Gastroesophageal sphincter (tissue), 3 donors: Measurements from ENCODE around the gene ADPRM.

Experiments
- CTCF ChIP-seq, 4 experiments: fragments of 200-600 bp in 2 of 4; fragments of 450-650 bp in 2 of 4; sonication (generic) in 1 of 4; IDR thresholded peaks; one replicate each; pipeline ENCODE4 v1.5.1; 2017 to 2019; ENCODE audit warnings: antibody characterized with exemption in 4 of 4, mild to moderate bottlenecking in 2 of 4, moderate library complexity in 2 of 4
- POLR2A ChIP-seq, 2 donors: fragments of 450-650 bp; IDR thresholded peaks; one replicate each; pipeline ENCODE4 v1.6.1; 2017; ENCODE audit warnings: antibody characterized with exemption in 2 of 2, mild to moderate bottlenecking in 2 of 2, moderate library complexity in 1 of 2

DNA sequence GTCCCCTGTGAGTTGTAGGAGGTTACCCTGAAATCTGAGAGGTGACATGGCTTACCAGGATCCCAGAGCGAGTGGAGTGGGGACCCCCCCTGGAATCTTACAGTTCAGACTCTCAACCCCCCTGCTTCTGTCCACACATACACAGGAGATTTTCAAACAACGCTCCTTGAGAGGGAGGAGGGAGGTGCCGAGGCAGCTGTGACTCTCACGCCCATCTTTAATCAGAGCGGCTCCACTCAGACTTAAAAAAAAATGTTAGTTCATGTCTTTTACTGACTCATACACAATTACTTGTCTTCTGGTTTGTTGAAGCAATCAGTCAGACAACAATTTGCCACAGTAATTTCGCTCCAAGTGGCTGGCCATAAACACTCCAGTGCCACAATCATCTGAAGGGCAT lies 47.8 kb downstream of the ADPRM start:
- TF ChIP-seq CTCF (IDR thresholded peaks at IDR 0.05), result no peak
- TF ChIP-seq POLR2A (IDR thresholded peaks at IDR 0.05), result no peak
